HCT116 (cell line): ENCODE results near the gene DMD. TPM values are rescaled to one million over a fixed set of nuclear protein-coding genes. Genes with fewer than 3 reads are reported as not detected.

ENCODE experiments used
- ATAC-seq: fragments of 200-7000 bp; cut with Tn5 transposase; 2 replicates; pipeline ENCODE4 v1.9.1; 2020; ENCODE audit warnings: mild to moderate bottlenecking, moderate library complexity
- BruUV-seq: library from RNA; stranded (reverse); fragments of 400-500 nt; replicated peaks from 2 replicates; lab custom pipeline; 2021; lab: Mats Ljungman, UMichigan
- CTCF ChIA-PET: fragments of 300-600 bp; sonication (Branson Sonifier 250); formaldehyde crosslinking; loops from one replicate; lab custom pipeline; 2021; ENCODE audit warnings: antibody characterized with exemption; lab: Charles Lee
- POLR2A ChIA-PET: fragments of 300-600, 350-600 bp; sonication (Branson Sonifier 250); formaldehyde crosslinking; loops from one replicate; lab custom pipeline; 2021; ENCODE audit warnings: antibody characterized with exemption; lab: Charles Lee
- RAD21 ChIA-PET, 2 experiments: fragments of 300-600 bp; sonication (Branson Sonifier 250); formaldehyde crosslinking; loops; one replicate each; lab custom pipeline; 2023; ENCODE audit warnings: low total read pairs in 2 of 2; ENCODE audit not compliant: uncharacterized antibody in 2 of 2, unreplicated experiment in 2 of 2, low non-redundant PET in 1 of 2; lab: Charles Lee
- DNase-seq: peaks from one replicate; pipeline ENCODE4 v3.0.0-alpha.2; 2010; ENCODE audit warnings: low read depth, low spot score
- H2AFZ ChIP-seq: fragments of 200-600 bp; shearing (Covaris generic), sonication (generic); 2 replicates; pipeline ENCODE4 v1.6.1; 2017; ENCODE audit warnings: low read depth, mixed run types, mixed read lengths, antibody characterized with exemption, low read length; ENCODE audit not compliant: poor library complexity, severe bottlenecking
- H3K27ac ChIP-seq: 2 replicates; pipeline ENCODE4 v1.5.1; 2012; ENCODE audit warnings: low read depth, low read length
- H3K27me3 ChIP-seq: fragments of 200-600 bp; sonication (generic); 2 replicates; pipeline ENCODE4 v1.6.1; 2016; ENCODE audit warnings: mixed run types, low read length, mixed read lengths; ENCODE audit not compliant: insufficient read depth
- H3K36me3 ChIP-seq, 2 experiments: fragments of 200-500 bp in 1 of 2; fragments of 200-600 bp in 1 of 2; sonication (Bioruptor generic) in 1 of 2; sonication (generic) in 1 of 2; 2 replicates each; pipeline versions ENCODE4 v1.5.1 to v1.6.1; 2014 to 2016; ENCODE audit warnings: low read length in 2 of 2, inconsistent platforms in 1 of 2, mixed read lengths in 1 of 2, mixed run types in 1 of 2; ENCODE audit not compliant: insufficient read depth in 2 of 2, control insufficient read depth in 1 of 2
- H3K4me1 ChIP-seq, 2 experiments: fragments of 200-600 bp in 1 of 2; sonication (generic) in 1 of 2; 2 replicates each; pipeline versions ENCODE4 v1.5.1 to v1.6.1; 2012 to 2017; ENCODE audit warnings: low read length in 2 of 2, inconsistent platforms in 1 of 2, mild to moderate bottlenecking in 1 of 2, mixed read lengths in 1 of 2, mixed run types in 1 of 2, moderate library complexity in 1 of 2; ENCODE audit not compliant: insufficient read depth in 2 of 2, control insufficient read depth in 1 of 2
- H3K4me2 ChIP-seq: fragments of 200-600 bp; sonication (generic); 2 replicates; pipeline ENCODE4 v1.6.1; 2017; ENCODE audit warnings: mixed run types, low read length, mixed read lengths
- H3K4me3 ChIP-seq, 2 experiments: fragments of 200-600 bp in 1 of 2; sonication (generic) in 1 of 2; replicated peaks in 1 of 2; 2 replicates each; pipeline ENCODE4 v1.5.1; 2011 to 2016; ENCODE audit warnings: low read length in 2 of 2, control low read depth in 1 of 2, low read depth in 1 of 2, mild to moderate bottlenecking in 1 of 2, mixed read lengths in 1 of 2, mixed run types in 1 of 2
- H3K79me2 ChIP-seq: fragments of 200-600 bp; sonication (generic); 2 replicates; pipeline ENCODE4 v1.6.1; 2017; ENCODE audit warnings: mild to moderate bottlenecking, mixed run types, low read length, moderate library complexity, mixed read lengths; ENCODE audit not compliant: insufficient read depth
- H3K9ac ChIP-seq: fragments of 200-600 bp; sonication (generic); 2 replicates; pipeline ENCODE4 v1.6.1; 2016; ENCODE audit warnings: low read length, mixed read lengths
- H3K9me2 ChIP-seq: fragments of 200-600 bp; sonication (generic), shearing (Covaris generic); 2 replicates; pipeline ENCODE4 v1.6.1; 2017; ENCODE audit warnings: mixed run types, mild to moderate bottlenecking, moderate library complexity; ENCODE audit not compliant: insufficient read depth
- H3K9me3 ChIP-seq, 2 experiments: fragments of 200-500 bp in 1 of 2; fragments of 200-600 bp in 1 of 2; sonication (Bioruptor generic) in 1 of 2; sonication (generic) in 1 of 2; 2 replicates each; pipeline ENCODE4 v1.6.1; 2014 to 2017; ENCODE audit warnings: low read length in 2 of 2, mixed read lengths in 2 of 2, inconsistent platforms in 1 of 2, low read depth in 1 of 2, mild to moderate bottlenecking in 1 of 2, mixed run types in 1 of 2, moderate library complexity in 1 of 2; ENCODE audit not compliant: control insufficient read depth in 1 of 2, insufficient read depth in 1 of 2
- H4K20me1 ChIP-seq: fragments of 200-600 bp; sonication (generic), shearing (Covaris generic); 2 replicates; pipeline ENCODE4 v1.6.1; 2017; ENCODE audit warnings: mixed run types, mild to moderate bottlenecking, moderate library complexity; ENCODE audit not compliant: insufficient read depth
- CBX3 ChIP-seq: IDR thresholded peaks from 2 replicates; pipeline ENCODE4 v1.6.1; 2012; ENCODE audit warnings: low read depth
- EGR1 ChIP-seq: IDR thresholded peaks from 2 replicates; pipeline ENCODE4 v1.6.1; 2012; ENCODE audit warnings: low read depth
- EZH2 ChIP-seq: fragments of 200-600 bp; sonication (generic); IDR thresholded peaks from 2 replicates; pipeline ENCODE4 v1.6.1; 2017; ENCODE audit warnings: antibody characterized with exemption, mixed run types
- EZH2phosphoT487 ChIP-seq: fragments of 200-600 bp; IDR thresholded peaks from 2 replicates; pipeline ENCODE4 v1.6.1; 2018; ENCODE audit warnings: antibody characterized with exemption, borderline replicate concordance
- FOSL1 ChIP-seq: IDR thresholded peaks from 2 replicates; pipeline ENCODE4 v1.6.1; 2012; ENCODE audit warnings: low read depth
- JUND ChIP-seq: IDR thresholded peaks from 2 replicates; pipeline ENCODE4 v1.6.1; 2012
- POLR2A ChIP-seq: IDR thresholded peaks from 2 replicates; pipeline ENCODE4 v1.7.0; 2011; ENCODE audit warnings: borderline replicate concordance; ENCODE audit not compliant: insufficient read depth, insufficient read length; ENCODE audit errors: extremely low read depth
- POLR2AphosphoS5 ChIP-seq: IDR thresholded peaks from 2 replicates; pipeline ENCODE4 v1.6.1; 2011; ENCODE audit warnings: mild to moderate bottlenecking, low read depth, low read length, moderate library complexity
- RAD21 ChIP-seq: IDR thresholded peaks from 2 replicates; pipeline ENCODE4 v1.6.1; 2012; ENCODE audit warnings: low read depth, mild to moderate bottlenecking
- SIN3A ChIP-seq: IDR thresholded peaks from 2 replicates; pipeline ENCODE4 v1.6.1; 2012; ENCODE audit warnings: low read depth
- SP1 ChIP-seq: IDR thresholded peaks from 2 replicates; pipeline ENCODE4 v1.6.1; 2012; ENCODE audit warnings: low read depth
- SRF ChIP-seq: IDR thresholded peaks from 2 replicates; pipeline ENCODE4 v1.6.1; 2012; ENCODE audit warnings: low read depth
- TCF7L2 ChIP-seq: IDR thresholded peaks from 2 replicates; pipeline ENCODE4 v1.7.0; 2011; ENCODE audit warnings: borderline replicate concordance, inconsistent platforms; ENCODE audit not compliant: insufficient read depth, insufficient read length; ENCODE audit errors: extremely low read depth
- YY1 ChIP-seq: IDR thresholded peaks from 2 replicates; pipeline ENCODE4 v1.6.1; 2011; ENCODE audit warnings: low read length, low read depth, moderate library complexity, mild to moderate bottlenecking; ENCODE audit not compliant: insufficient replicate concordance; ENCODE audit errors: extremely low read depth
- intact Hi-C: fragments of 100-400 bp; cut with micrococcal nuclease; formaldehyde crosslinking; loops from 2 replicates; pipeline ENCODE4 v1.10.0; 2022
- total RNA-seq: library from RNA; stranded (reverse); gene quantifications from one replicate; pipeline ENCODE4 v1.2.1, GENCODE V29; 2021; ENCODE audit not compliant: unreplicated experiment
- TF ChIP-seq, protein P1 (sequence below): IDR thresholded peaks from 2 replicates; pipeline ENCODE4 v1.6.1; 2012
- TF ChIP-seq, protein P2 (sequence below), 3 experiments: fragments of 200-600 bp in 1 of 3; sonication (generic) in 1 of 3; IDR thresholded peaks in 2 of 3; conservative IDR thresholded peaks in 1 of 3; 2 replicates each; pipeline ENCODE4 v1.5.1; 2012 to 2017; ENCODE audit warnings: low read depth in 2 of 3, low read length in 2 of 3, antibody characterized with exemption in 1 of 3, borderline replicate concordance in 1 of 3, control low read depth in 1 of 3, mild to moderate bottlenecking in 1 of 3, mixed read lengths in 1 of 3, mixed run types in 1 of 3, moderate library complexity in 1 of 3; ENCODE audit not compliant: insufficient read depth in 1 of 3
- TF ChIP-seq, protein P3 (sequence below): IDR thresholded peaks from 2 replicates; pipeline ENCODE4 v1.6.1; 2012; ENCODE audit warnings: low read depth

The DMD gene
- total RNA-seq, 1 experiment from 2014 or later = 0.05 TPM

DNA sequence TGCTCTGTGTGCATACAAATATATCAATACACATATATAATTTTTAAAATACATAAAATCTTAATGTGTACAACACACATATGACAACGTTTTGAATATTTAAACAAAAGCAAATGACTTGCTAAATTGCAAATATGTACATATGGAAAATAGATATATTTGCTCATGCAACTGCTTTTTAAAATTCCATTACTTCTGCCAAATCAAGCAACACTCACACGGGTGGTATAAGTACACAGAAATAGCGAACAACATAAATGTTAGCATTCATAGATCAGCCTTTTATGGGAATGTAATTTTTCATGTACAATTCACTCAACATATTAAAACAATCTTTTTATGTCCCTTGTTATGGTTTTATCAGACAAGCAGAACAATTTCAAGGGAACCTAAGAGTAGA lies 116.3 kb downstream of the DMD start:
- POLR2A ChIA-PET = no interaction called here
- no peak overlapping the region for H3K4me2 ChIP-seq
- no peaks in the 10 kb centered on the region for H3K36me3 ChIP-seq
- no peaks in the 10 kb centered on the region for H3K9me2 ChIP-seq
- H4K20me1 ChIP-seq = no peaks in the 10 kb centered on the region
- H3K9me3 ChIP-seq = no peaks in the 10 kb centered on the region
- BruUV-seq = no TSS peak
- TF ChIP-seq SIN3A = no peak
- no peak for TF ChIP-seq EZH2phosphoT487
- no peak for TF ChIP-seq YY1
- TF ChIP-seq EGR1 = no peak
- TF ChIP-seq RAD21 = no peak
- no peak for TF ChIP-seq SRF
- TF ChIP-seq, protein P1, sequence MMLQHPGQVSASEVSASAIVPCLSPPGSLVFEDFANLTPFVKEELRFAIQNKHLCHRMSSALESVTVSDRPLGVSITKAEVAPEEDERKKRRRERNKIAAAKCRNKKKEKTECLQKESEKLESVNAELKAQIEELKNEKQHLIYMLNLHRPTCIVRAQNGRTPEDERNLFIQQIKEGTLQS = no peak
- TF ChIP-seq POLR2AphosphoS5 = no peak
- TF ChIP-seq JUND = no peak
- TF ChIP-seq POLR2A = no peak
- no peak for TF ChIP-seq TCF7L2
- no peak for TF ChIP-seq CBX3
- no peak for TF ChIP-seq SP1
- TF ChIP-seq FOSL1 = no peak
- TF ChIP-seq, protein P2, sequence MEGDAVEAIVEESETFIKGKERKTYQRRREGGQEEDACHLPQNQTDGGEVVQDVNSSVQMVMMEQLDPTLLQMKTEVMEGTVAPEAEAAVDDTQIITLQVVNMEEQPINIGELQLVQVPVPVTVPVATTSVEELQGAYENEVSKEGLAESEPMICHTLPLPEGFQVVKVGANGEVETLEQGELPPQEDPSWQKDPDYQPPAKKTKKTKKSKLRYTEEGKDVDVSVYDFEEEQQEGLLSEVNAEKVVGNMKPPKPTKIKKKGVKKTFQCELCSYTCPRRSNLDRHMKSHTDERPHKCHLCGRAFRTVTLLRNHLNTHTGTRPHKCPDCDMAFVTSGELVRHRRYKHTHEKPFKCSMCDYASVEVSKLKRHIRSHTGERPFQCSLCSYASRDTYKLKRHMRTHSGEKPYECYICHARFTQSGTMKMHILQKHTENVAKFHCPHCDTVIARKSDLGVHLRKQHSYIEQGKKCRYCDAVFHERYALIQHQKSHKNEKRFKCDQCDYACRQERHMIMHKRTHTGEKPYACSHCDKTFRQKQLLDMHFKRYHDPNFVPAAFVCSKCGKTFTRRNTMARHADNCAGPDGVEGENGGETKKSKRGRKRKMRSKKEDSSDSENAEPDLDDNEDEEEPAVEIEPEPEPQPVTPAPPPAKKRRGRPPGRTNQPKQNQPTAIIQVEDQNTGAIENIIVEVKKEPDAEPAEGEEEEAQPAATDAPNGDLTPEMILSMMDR (IDR thresholded peaks at IDR 0.05 in 2 of 3, conservative IDR thresholded peaks at IDR 0.05 in 1 of 3; ENCODE audit: borderline replicate concordance in 1 of 3, insufficient read depth in 1 of 3, low read depth in 2 of 3, low read length in 2 of 3) = no peak
- TF ChIP-seq, protein P3, sequence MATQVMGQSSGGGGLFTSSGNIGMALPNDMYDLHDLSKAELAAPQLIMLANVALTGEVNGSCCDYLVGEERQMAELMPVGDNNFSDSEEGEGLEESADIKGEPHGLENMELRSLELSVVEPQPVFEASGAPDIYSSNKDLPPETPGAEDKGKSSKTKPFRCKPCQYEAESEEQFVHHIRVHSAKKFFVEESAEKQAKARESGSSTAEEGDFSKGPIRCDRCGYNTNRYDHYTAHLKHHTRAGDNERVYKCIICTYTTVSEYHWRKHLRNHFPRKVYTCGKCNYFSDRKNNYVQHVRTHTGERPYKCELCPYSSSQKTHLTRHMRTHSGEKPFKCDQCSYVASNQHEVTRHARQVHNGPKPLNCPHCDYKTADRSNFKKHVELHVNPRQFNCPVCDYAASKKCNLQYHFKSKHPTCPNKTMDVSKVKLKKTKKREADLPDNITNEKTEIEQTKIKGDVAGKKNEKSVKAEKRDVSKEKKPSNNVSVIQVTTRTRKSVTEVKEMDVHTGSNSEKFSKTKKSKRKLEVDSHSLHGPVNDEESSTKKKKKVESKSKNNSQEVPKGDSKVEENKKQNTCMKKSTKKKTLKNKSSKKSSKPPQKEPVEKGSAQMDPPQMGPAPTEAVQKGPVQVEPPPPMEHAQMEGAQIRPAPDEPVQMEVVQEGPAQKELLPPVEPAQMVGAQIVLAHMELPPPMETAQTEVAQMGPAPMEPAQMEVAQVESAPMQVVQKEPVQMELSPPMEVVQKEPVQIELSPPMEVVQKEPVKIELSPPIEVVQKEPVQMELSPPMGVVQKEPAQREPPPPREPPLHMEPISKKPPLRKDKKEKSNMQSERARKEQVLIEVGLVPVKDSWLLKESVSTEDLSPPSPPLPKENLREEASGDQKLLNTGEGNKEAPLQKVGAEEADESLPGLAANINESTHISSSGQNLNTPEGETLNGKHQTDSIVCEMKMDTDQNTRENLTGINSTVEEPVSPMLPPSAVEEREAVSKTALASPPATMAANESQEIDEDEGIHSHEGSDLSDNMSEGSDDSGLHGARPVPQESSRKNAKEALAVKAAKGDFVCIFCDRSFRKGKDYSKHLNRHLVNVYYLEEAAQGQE = no peak
- no peak for TF ChIP-seq EZH2
- no peaks in the 10 kb centered on the region for H3K4me1 ChIP-seq
- H3K9ac ChIP-seq = no peak overlapping the region
- no peak overlapping the region for H3K4me3 ChIP-seq
- H3K27ac ChIP-seq = no peak overlapping the region
- RAD21 ChIA-PET = no interaction called here
- intact Hi-C loops = no loop called here
- no peak overlapping the region for H2AFZ ChIP-seq
- CTCF ChIA-PET = no interaction called here
- no peaks in the 10 kb centered on the region for H3K27me3 ChIP-seq
- ATAC-seq (no peak), DNase-seq (no peak)
- no peaks in the 10 kb centered on the region for H3K79me2 ChIP-seq
